Neuronal stem cell (in vitro differentiated cells): ENCODE data around the gene GLT1D1.

Source experiments
- DNase-seq: peaks from one replicate; pipeline ENCODE4 v3.0.0-alpha.2; 2013; ENCODE audit warnings: low spot score
- H2AFZ ChIP-seq: one replicate; pipeline ENCODE4 v1.6.1; 2013; ENCODE audit warnings: mild to moderate bottlenecking, low read length, inconsistent platforms
- H2AK5ac ChIP-seq: 2 replicates; pipeline ENCODE4 v1.6.1; 2013; ENCODE audit warnings: low read depth, mild to moderate bottlenecking, inconsistent platforms, low read length, moderate library complexity, mixed read lengths
- H2BK120ac ChIP-seq: 2 replicates; pipeline ENCODE4 v1.6.1; 2013; ENCODE audit warnings: low read depth, mild to moderate bottlenecking, inconsistent platforms, low read length, moderate library complexity, mixed read lengths
- H2BK12ac ChIP-seq: one replicate; pipeline ENCODE4 v1.6.1; 2013; ENCODE audit warnings: low read length, inconsistent platforms
- H2BK15ac ChIP-seq: 2 replicates; pipeline ENCODE4 v1.6.1; 2013; ENCODE audit warnings: mild to moderate bottlenecking, low read length, inconsistent platforms, mixed read lengths
- H2BK5ac ChIP-seq: one replicate; pipeline ENCODE4 v1.6.1; 2013; ENCODE audit warnings: inconsistent platforms, mild to moderate bottlenecking, low read length, moderate library complexity
- H3K14ac ChIP-seq: one replicate; pipeline ENCODE4 v1.6.1; 2013; ENCODE audit warnings: low read length, inconsistent platforms
- H3K18ac ChIP-seq: 2 replicates; pipeline ENCODE4 v1.6.1; 2013; ENCODE audit warnings: low read length, inconsistent platforms
- H3K23ac ChIP-seq: 2 replicates; pipeline ENCODE4 v1.6.1; 2013; ENCODE audit warnings: low read depth, mild to moderate bottlenecking, mixed read lengths, low read length, inconsistent platforms; ENCODE audit not compliant: poor library complexity
- H3K27ac ChIP-seq: replicated peaks from 3 replicates; pipeline ENCODE4 v1.5.1; 2013; ENCODE audit warnings: low read length, inconsistent platforms
- H3K27me3 ChIP-seq, 3 experiments: 2 replicates each; pipeline ENCODE4 v1.6.1; 2013; ENCODE audit warnings: low read length in 3 of 3, mild to moderate bottlenecking in 2 of 3, inconsistent platforms in 1 of 3, low read depth in 1 of 3, mixed read lengths in 1 of 3, moderate library complexity in 1 of 3; ENCODE audit not compliant: control insufficient read depth in 3 of 3, insufficient read depth in 3 of 3
- H3K36me3 ChIP-seq, 2 donors: replicated peaks in 1 of 2; 2 replicates each; pipeline ENCODE4 v1.6.1; 2013; ENCODE audit warnings: low read length in 2 of 2; ENCODE audit not compliant: control insufficient read depth in 2 of 2, insufficient read depth in 2 of 2
- H3K4ac ChIP-seq: 2 replicates; pipeline ENCODE4 v1.6.1; 2013; ENCODE audit warnings: inconsistent platforms, mild to moderate bottlenecking, low read length, moderate library complexity
- H3K4me1 ChIP-seq, 2 donors: 1 replicate in 1 of 2; 2 replicates in 1 of 2; pipeline ENCODE4 v1.6.1; 2013; ENCODE audit warnings: low read length in 2 of 2, low read depth in 1 of 2; ENCODE audit not compliant: control insufficient read depth in 2 of 2, insufficient read depth in 1 of 2
- H3K4me2 ChIP-seq: one replicate; pipeline ENCODE4 v1.6.1; 2013; ENCODE audit warnings: mild to moderate bottlenecking, low read length, inconsistent platforms; ENCODE audit not compliant: insufficient read depth, poor library complexity, severe bottlenecking
- H3K4me3 ChIP-seq, 2 donors: 2 replicates each; pipeline ENCODE4 v1.5.1; 2013; ENCODE audit warnings: low read length in 2 of 2, mild to moderate bottlenecking in 2 of 2, inconsistent platforms in 1 of 2, moderate library complexity in 1 of 2
- H3K79me1 ChIP-seq: one replicate; pipeline ENCODE4 v1.6.1; 2013; ENCODE audit warnings: low read depth, mild to moderate bottlenecking, inconsistent platforms, low read length, moderate library complexity
- H3K9ac ChIP-seq: one replicate; pipeline ENCODE4 v1.6.1; 2013; ENCODE audit warnings: mild to moderate bottlenecking, low read depth, low read length, inconsistent platforms; ENCODE audit not compliant: poor library complexity
- H3K9me3 ChIP-seq, 2 donors: replicated peaks in 1 of 2; 2 replicates each; pipeline versions ENCODE3 to v1.6.1; 2013; ENCODE audit warnings: low read length in 2 of 2, mild to moderate bottlenecking in 2 of 2, inconsistent platforms in 1 of 2, low read depth in 1 of 2, mixed read lengths in 1 of 2, moderate library complexity in 1 of 2; ENCODE audit not compliant: control insufficient read depth in 2 of 2, insufficient read depth in 1 of 2
- H4K8ac ChIP-seq: one replicate; pipeline ENCODE4 v1.6.1; 2013; ENCODE audit warnings: low read depth, mild to moderate bottlenecking, inconsistent platforms, low read length, moderate library complexity
- H4K91ac ChIP-seq: one replicate; pipeline ENCODE4 v1.6.1; 2013; ENCODE audit warnings: low read length, low read depth, mild to moderate bottlenecking, inconsistent platforms; ENCODE audit not compliant: poor library complexity
- WGBS, 2 donors: extraction: QIAGEN DNeasy Blood & Tissue Kit; methylation state at CpG; one replicate each; pipeline ENCODE4 v1.1.7; 2013; ENCODE audit warnings: missing lambda C conversion rate in 2 of 2, mixed read lengths in 1 of 2; ENCODE audit not compliant: insufficient read length in 2 of 2, insufficient replicate concordance in 1 of 2; ENCODE audit errors: extremely low coverage in 2 of 2; 5-methylcytosine and 5-hydroxymethylcytosine counted together

GLT1D1 gene

GRCh38 chr12:128947209-128947608 is 93.9 kb downstream of the GLT1D1 start:
- no peak overlapping the region for H2BK12ac ChIP-seq
- no peaks in the 10 kb centered on the region for H3K27me3 ChIP-seq
- no peak overlapping the region for H3K4me3 ChIP-seq
- peaks cover 0 to 2% of the 10 kb centered on the region in 2 donors for H3K4me1 ChIP-seq
- H3K27ac ChIP-seq, result no peak overlapping the region
- H3K23ac ChIP-seq, result no peak overlapping the region
- no peaks in the 10 kb centered on the region for H3K9me3 ChIP-seq
- no peak overlapping the region for H4K8ac ChIP-seq
- no peak overlapping the region for H3K4me2 ChIP-seq
- no peaks in the 10 kb centered on the region for H3K79me1 ChIP-seq
- no peak overlapping the region for H2AK5ac ChIP-seq
- no peak overlapping the region for H4K91ac ChIP-seq
- H2BK5ac ChIP-seq, result no peak overlapping the region
- no peak overlapping the region for H2BK120ac ChIP-seq
- no peak overlapping the region for H3K4ac ChIP-seq
- no peak for DNase-seq
- H3K36me3 ChIP-seq, result no peaks in the 10 kb centered on the region
- no peak overlapping the region for H2BK15ac ChIP-seq
- no peak overlapping the region for H3K9ac ChIP-seq
- no CpG with 5 or more reads among the region's 10 CpGs for WGBS, 2 donors
- H3K14ac ChIP-seq, result no peak overlapping the region
- H2AFZ ChIP-seq, result no peak overlapping the region
- H3K18ac ChIP-seq, result no peak overlapping the region

- Histone ChIP-seq H4K91ac (no peak overlapping the region), H3K9me3 (no peaks in the 10 kb centered on the region), H2AK5ac (no peak overlapping the region), H4K8ac (no peak overlapping the region), H3K14ac (no peak overlapping the region), H3K36me3 (no peaks in the 10 kb centered on the region), H2BK15ac (no peak overlapping the region), H3K79me1 (no peaks in the 10 kb centered on the region), H3K4me3 (no peak overlapping the region), H3K4ac (no peak overlapping the region), H3K18ac (no peak overlapping the region), H3K23ac (no peak overlapping the region), H3K4me1 (peaks cover 0 to 2% of the 10 kb centered on the region in 2 donors), H2BK120ac (no peak overlapping the region), H3K9ac (no peak overlapping the region), H3K27ac (no peak overlapping the region), H3K27me3 (no peaks in the 10 kb centered on the region), H2BK5ac (no peak overlapping the region), H2AFZ (no peak overlapping the region), H3K4me2 (no peak overlapping the region), H2BK12ac (no peak overlapping the region)
- no peak for DNase-seq
- WGBS, 2 donors, result no CpG with 5 or more reads among the region's 5 CpGs
These were observed 95.8 kb downstream of the GLT1D1 start for GRCh38 chr12:128949086-128949485.

GRCh38 chr12:128951448-128951847 is 98.2 kb downstream of the GLT1D1 start:
- Histone ChIP-seq H2BK12ac (no peak overlapping the region), H3K36me3 (no peaks in the 10 kb centered on the region), H3K9ac (no peak overlapping the region), H3K79me1 (no peaks in the 10 kb centered on the region), H3K4me3 (no peak overlapping the region), H3K14ac (no peak overlapping the region), H3K23ac (no peak overlapping the region), H3K18ac (no peak overlapping the region), H2AK5ac (no peak overlapping the region), H3K4me1 (peaks cover 0 to 2% of the 10 kb centered on the region in 2 donors), H3K27ac (no peak overlapping the region), H4K8ac (no peak overlapping the region), H3K9me3 (no peaks in the 10 kb centered on the region), H2AFZ (no peak overlapping the region), H2BK120ac (no peak overlapping the region), H3K4me2 (no peak overlapping the region), H4K91ac (no peak overlapping the region), H3K4ac (no peak overlapping the region), H2BK15ac (no peak overlapping the region), H2BK5ac (no peak overlapping the region), H3K27me3 (no peaks in the 10 kb centered on the region)
- WGBS, 2 donors, result no CpG with 5 or more reads among the region's 13 CpGs
- no peak for DNase-seq

GRCh38 chr12:128956755-128957154 is 103.5 kb downstream of the GLT1D1 start:
- no peak overlapping the region for H2BK5ac ChIP-seq
- H3K9ac ChIP-seq, result no peak overlapping the region
- H4K8ac ChIP-seq, result no peak overlapping the region
- H2AK5ac ChIP-seq, result no peak overlapping the region
- no peak overlapping the region for H2AFZ ChIP-seq
- H3K36me3 ChIP-seq, result no peaks in the 10 kb centered on the region
- no peak overlapping the region for H3K27ac ChIP-seq
- DNase-seq, result no peak
- H3K18ac ChIP-seq, result no peak overlapping the region
- H3K27me3 ChIP-seq, result no peaks in the 10 kb centered on the region
- no peak overlapping the region for H2BK12ac ChIP-seq
- H3K23ac ChIP-seq, result no peak overlapping the region
- no peak overlapping the region for H3K4me2 ChIP-seq
- H4K91ac ChIP-seq, result no peak overlapping the region
- H3K79me1 ChIP-seq, result no peaks in the 10 kb centered on the region
- H3K4me1 ChIP-seq, result no peaks in the 10 kb centered on the region
- H2BK15ac ChIP-seq, result no peak overlapping the region
- H3K9me3 ChIP-seq, result peaks cover 0 to 1% of the 10 kb centered on the region in 2 donors
- no peak overlapping the region for H2BK120ac ChIP-seq
- H3K4ac ChIP-seq, result no peak overlapping the region
- WGBS, 2 donors, result no CpG with 5 or more reads among the region's 7 CpGs
- no peak overlapping the region for H3K14ac ChIP-seq
- no peak overlapping the region for H3K4me3 ChIP-seq
